HepG2 (cell line): ENCODE data around the gene ZBTB25. TPM values are rescaled to one million over a fixed set of nuclear protein-coding genes. Genes with fewer than 3 reads are reported as not detected.
A peak's percentile ranks its signal among the peaks of the same experiment; 100 is the strongest.

ENCODE experiments used
- ARID2 ChIP-seq: sonication (generic); formaldehyde crosslinking; IDR thresholded peaks from 2 replicates; pipeline ENCODE4 v1.8.1; 2022; ENCODE audit warnings: mild to moderate bottlenecking, missing genetic modification reagents, borderline replicate concordance
- BRCA1 ChIP-seq: sonication (generic); formaldehyde crosslinking; IDR thresholded peaks from 2 replicates; pipeline ENCODE4 v1.4.0; 2020; ENCODE audit warnings: missing genetic modification reagents
- KLF15 ChIP-seq: sonication (generic); formaldehyde crosslinking; IDR thresholded peaks from 2 replicates; pipeline ENCODE4 v1.8.1; 2023; ENCODE audit warnings: borderline replicate concordance, mild to moderate bottlenecking, inconsistent platforms, missing genetic modification reagents, mixed read lengths
- MAZ ChIP-seq, 2 experiments: sonication (generic) in 1 of 2; formaldehyde crosslinking in 1 of 2; IDR thresholded peaks; 2 replicates each; pipeline versions ENCODE4 v1.5.0 to v1.6.1; 2012 to 2020; ENCODE audit warnings: low read depth in 2 of 2, mild to moderate bottlenecking in 2 of 2, borderline replicate concordance in 1 of 2, improper control_type of control experiment in 1 of 2, low read length in 1 of 2, missing genetic modification reagents in 1 of 2, moderate library complexity in 1 of 2
- MXD4 ChIP-seq: IDR thresholded peaks from 2 replicates; pipeline ENCODE4 v1.6.1; 2016; ENCODE audit warnings: mild to moderate bottlenecking, missing biosample characterization, missing genetic modification reagents
- NCOA1 ChIP-seq: sonication (generic); formaldehyde crosslinking; IDR thresholded peaks from 2 replicates; pipeline ENCODE4 v1.9.0; 2021; ENCODE audit warnings: missing genetic modification reagents
- POLR2A ChIP-seq, 2 experiments: IDR thresholded peaks; 2 replicates each; pipeline ENCODE4 v1.6.1; 2011; ENCODE audit warnings: low read depth in 2 of 2, low read length in 2 of 2, mild to moderate bottlenecking in 1 of 2, moderate library complexity in 1 of 2; ENCODE audit not compliant: insufficient read depth in 1 of 2
- SNAI1 ChIP-seq: sonication (generic); formaldehyde crosslinking; IDR thresholded peaks from 2 replicates; pipeline ENCODE4 v1.5.0; 2020; ENCODE audit warnings: mild to moderate bottlenecking, missing genetic modification reagents, borderline replicate concordance
- SP5 ChIP-seq: IDR thresholded peaks from 2 replicates; pipeline ENCODE4 v1.6.1; 2016; ENCODE audit warnings: low read depth, borderline replicate concordance
- ZBTB7B ChIP-seq: sonication (generic); formaldehyde crosslinking; IDR thresholded peaks from 2 replicates; pipeline ENCODE4 v1.4.0; 2020; ENCODE audit warnings: missing genetic modification reagents
- ZNF138 ChIP-seq: sonication (generic); formaldehyde crosslinking; IDR thresholded peaks from 2 replicates; pipeline ENCODE4 v1.5.0; 2020; ENCODE audit warnings: mild to moderate bottlenecking, low read depth, missing genetic modification reagents
- ZNF543 ChIP-seq: sonication (generic); formaldehyde crosslinking; IDR thresholded peaks from 2 replicates; pipeline ENCODE4 v1.4.0; 2020; ENCODE audit warnings: mild to moderate bottlenecking, missing genetic modification reagents
- ZNF7 ChIP-seq: IDR thresholded peaks from 2 replicates; pipeline ENCODE4 v1.6.1; 2016; ENCODE audit warnings: missing biosample characterization, missing genetic modification reagents
- ZNF816 ChIP-seq: sonication (generic); formaldehyde crosslinking; IDR thresholded peaks from 2 replicates; pipeline ENCODE4 v1.8.0; 2022; ENCODE audit warnings: missing genetic modification reagents, mild to moderate bottlenecking, borderline replicate concordance
- polyA plus RNA-seq, 8 experiments: library from polyadenylated mRNA; depleted of rRNA in 3 of 8; stranded (reverse) in 7 of 8; unstranded in 1 of 8; fragments of >200 nt; fragmentation: Illumina TruSeq in 4 of 8; extraction: Trizol in 4 of 8; gene quantifications; 2 replicates each; pipeline versions ENCODE4 v1.2.1 to v1.2.3, GENCODE V29; 2011 to 2016; ENCODE audit warnings: low read depth in 4 of 8, missing spikeins in 1 of 8, mixed read lengths in 1 of 8; ENCODE audit not compliant: insufficient read depth in 1 of 8
- total RNA-seq, 5 experiments: library from RNA; depleted of rRNA; stranded (reverse); fragments of >200 nt; fragmentation: Illumina TruSeq; extraction: Trizol; gene quantifications; 2 replicates each; pipeline ENCODE4 v1.2.3, GENCODE V29; 2016; ENCODE audit warnings: low read depth in 1 of 5
- TF ChIP-seq, protein P1 (sequence below): sonication (generic); formaldehyde crosslinking; IDR thresholded peaks from 2 replicates; pipeline ENCODE4 v1.4.0; 2020; ENCODE audit warnings: missing genetic modification reagents
- TF ChIP-seq, protein P2 (sequence below): IDR thresholded peaks from 2 replicates; pipeline ENCODE4 v1.6.1; 2016
- TF ChIP-seq, protein P3 (sequence below): IDR thresholded peaks from 2 replicates; pipeline ENCODE4 v1.6.1; 2016; ENCODE audit warnings: mild to moderate bottlenecking
- TF ChIP-seq, protein P4 (sequence below): sonication (generic); formaldehyde crosslinking; IDR thresholded peaks from 2 replicates; pipeline ENCODE4 v1.4.0; 2020; ENCODE audit warnings: low read depth, mild to moderate bottlenecking, missing genetic modification reagents
- TF ChIP-seq, protein P5 (sequence below): sonication (generic); formaldehyde crosslinking; IDR thresholded peaks from 2 replicates; pipeline ENCODE4 v1.4.0; 2020; ENCODE audit warnings: mild to moderate bottlenecking, missing genetic modification reagents

ZBTB25 gene
- total and polyA plus RNA-seq, 2 of the 13 experiments (the other 11 are each of a cell fraction or from before 2014, with no cell fraction given) = 3.5 to 7.6 TPM

DNA sequence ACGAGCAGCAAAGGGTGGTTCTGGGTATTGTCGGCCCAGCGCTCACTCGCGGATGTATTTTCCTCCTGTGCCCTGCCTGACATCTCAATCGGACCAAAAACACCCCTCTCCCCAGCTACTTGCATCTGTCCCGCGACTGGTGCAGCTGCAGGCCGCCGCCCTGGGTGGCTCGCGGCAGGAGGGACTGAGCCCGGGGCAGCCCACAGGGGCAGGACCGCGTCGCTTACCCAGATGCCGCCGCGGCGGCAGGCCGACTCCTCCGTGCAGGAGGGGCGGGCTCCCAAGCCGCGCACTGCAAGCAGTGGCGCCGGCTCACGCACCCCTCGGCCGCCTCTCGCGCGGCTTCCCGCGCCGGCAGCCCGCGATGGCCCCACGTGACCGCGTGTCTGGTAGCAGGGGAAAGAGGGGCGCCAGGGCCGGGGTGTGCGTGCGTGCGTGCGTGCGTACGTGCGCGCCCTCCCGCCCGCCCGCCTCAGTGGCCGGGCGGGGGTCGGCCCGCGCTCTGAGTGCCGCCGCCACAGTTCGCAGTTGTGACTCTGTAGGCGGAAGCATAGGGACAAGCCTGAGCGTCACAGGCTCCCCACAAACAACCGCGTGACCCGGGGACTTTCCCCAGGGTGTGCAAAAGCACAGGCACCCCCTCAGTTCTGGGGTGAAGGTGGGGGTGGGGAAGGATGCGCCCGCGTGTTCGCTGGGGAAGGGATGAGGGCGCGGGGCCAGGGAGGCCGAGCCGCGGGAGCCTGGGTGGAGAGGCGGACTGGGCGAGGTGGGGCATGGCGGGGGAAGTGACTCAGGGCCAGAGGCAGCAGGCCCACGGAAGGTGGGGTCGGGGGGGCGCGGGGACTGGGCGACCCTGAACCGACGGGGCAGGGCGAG, at the start of gene ZBTB25 (continued):
- TF ChIP-seq, protein P1, sequence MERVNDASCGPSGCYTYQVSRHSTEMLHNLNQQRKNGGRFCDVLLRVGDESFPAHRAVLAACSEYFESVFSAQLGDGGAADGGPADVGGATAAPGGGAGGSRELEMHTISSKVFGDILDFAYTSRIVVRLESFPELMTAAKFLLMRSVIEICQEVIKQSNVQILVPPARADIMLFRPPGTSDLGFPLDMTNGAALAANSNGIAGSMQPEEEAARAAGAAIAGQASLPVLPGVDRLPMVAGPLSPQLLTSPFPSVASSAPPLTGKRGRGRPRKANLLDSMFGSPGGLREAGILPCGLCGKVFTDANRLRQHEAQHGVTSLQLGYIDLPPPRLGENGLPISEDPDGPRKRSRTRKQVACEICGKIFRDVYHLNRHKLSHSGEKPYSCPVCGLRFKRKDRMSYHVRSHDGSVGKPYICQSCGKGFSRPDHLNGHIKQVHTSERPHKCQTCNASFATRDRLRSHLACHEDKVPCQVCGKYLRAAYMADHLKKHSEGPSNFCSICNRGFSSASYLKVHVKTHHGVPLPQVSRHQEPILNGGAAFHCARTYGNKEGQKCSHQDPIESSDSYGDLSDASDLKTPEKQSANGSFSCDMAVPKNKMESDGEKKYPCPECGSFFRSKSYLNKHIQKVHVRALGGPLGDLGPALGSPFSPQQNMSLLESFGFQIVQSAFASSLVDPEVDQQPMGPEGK (CRISPR knock-in tag) = no peak
- TF ChIP-seq, protein P2, sequence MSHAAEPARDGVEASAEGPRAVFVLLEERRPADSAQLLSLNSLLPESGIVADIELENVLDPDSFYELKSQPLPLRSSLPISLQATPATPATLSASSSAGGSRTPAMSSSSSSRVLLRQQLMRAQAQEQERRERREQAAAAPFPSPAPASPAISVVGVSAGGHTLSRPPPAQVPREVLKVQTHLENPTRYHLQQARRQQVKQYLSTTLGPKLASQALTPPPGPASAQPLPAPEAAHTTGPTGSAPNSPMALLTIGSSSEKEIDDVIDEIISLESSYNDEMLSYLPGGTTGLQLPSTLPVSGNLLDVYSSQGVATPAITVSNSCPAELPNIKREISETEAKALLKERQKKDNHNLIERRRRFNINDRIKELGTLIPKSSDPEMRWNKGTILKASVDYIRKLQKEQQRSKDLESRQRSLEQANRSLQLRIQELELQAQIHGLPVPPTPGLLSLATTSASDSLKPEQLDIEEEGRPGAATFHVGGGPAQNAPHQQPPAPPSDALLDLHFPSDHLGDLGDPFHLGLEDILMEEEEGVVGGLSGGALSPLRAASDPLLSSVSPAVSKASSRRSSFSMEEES = peak; percentile 65
- TF ChIP-seq ARID2 (CRISPR knock-in tag) = no peak
- TF ChIP-seq, protein P3, sequence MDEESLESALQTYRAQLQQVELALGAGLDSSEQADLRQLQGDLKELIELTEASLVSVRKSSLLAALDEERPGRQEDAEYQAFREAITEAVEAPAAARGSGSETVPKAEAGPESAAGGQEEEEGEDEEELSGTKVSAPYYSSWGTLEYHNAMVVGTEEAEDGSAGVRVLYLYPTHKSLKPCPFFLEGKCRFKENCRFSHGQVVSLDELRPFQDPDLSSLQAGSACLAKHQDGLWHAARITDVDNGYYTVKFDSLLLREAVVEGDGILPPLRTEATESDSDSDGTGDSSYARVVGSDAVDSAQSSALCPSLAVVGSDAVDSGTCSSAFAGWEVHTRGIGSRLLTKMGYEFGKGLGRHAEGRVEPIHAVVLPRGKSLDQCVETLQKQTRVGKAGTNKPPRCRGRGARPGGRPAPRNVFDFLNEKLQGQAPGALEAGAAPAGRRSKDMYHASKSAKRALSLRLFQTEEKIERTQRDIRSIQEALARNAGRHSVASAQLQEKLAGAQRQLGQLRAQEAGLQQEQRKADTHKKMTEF (CRISPR knock-in tag) = peak; percentile 29; the same call in 1 of the 2 replicates
- TF ChIP-seq ZNF543 (CRISPR knock-in tag) = no peak; the same call in 1 of the 2 replicates
- TF ChIP-seq ZNF138 = 0 out of 2 replicates have a peak, but pooled peaks have one; percentile 19
- TF ChIP-seq SNAI1 (CRISPR knock-in tag) = no peak
- TF ChIP-seq POLR2A (IDR thresholded peaks at IDR 0.05; ENCODE audit: insufficient read depth in 1 of 2, low read depth in 2 of 2, low read length in 2 of 2) = peak in 1 of 2 experiments; percentile 83
- TF ChIP-seq BRCA1 (CRISPR knock-in tag) = peak; percentile 21; the same call in 1 of the 2 replicates
- TF ChIP-seq SP5 (CRISPR knock-in tag) = no peak
- TF ChIP-seq, protein P4, sequence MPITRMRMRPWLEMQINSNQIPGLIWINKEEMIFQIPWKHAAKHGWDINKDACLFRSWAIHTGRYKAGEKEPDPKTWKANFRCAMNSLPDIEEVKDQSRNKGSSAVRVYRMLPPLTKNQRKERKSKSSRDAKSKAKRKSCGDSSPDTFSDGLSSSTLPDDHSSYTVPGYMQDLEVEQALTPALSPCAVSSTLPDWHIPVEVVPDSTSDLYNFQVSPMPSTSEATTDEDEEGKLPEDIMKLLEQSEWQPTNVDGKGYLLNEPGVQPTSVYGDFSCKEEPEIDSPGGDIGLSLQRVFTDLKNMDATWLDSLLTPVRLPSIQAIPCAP = no peak
- TF ChIP-seq, protein P5, sequence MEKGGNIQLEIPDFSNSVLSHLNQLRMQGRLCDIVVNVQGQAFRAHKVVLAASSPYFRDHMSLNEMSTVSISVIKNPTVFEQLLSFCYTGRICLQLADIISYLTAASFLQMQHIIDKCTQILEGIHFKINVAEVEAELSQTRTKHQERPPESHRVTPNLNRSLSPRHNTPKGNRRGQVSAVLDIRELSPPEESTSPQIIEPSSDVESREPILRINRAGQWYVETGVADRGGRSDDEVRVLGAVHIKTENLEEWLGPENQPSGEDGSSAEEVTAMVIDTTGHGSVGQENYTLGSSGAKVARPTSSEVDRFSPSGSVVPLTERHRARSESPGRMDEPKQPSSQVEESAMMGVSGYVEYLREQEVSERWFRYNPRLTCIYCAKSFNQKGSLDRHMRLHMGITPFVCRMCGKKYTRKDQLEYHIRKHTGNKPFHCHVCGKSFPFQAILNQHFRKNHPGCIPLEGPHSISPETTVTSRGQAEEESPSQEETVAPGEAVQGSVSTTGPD (CRISPR knock-in tag) = no peak
- TF ChIP-seq MXD4 (CRISPR knock-in tag) = no peak
- 0 out of 2 replicates have a peak, but pooled peaks have one; percentile 6 for TF ChIP-seq KLF15
- no peak; the same call in 1 of the 2 replicates for TF ChIP-seq ZBTB7B
- peak; percentile 78 for TF ChIP-seq NCOA1 (CRISPR knock-in tag)
- peak; percentile 84; the same call in 1 of the 2 replicates for TF ChIP-seq ZNF816 (CRISPR knock-in tag)
- no peak for TF ChIP-seq ZNF7 (CRISPR knock-in tag)
- peak; percentile 73; the same call in 1 of the 2 replicates for TF ChIP-seq MAZ (IDR thresholded peaks at IDR 0.05; ENCODE audit: borderline replicate concordance, low read depth, low read length)
- peak; percentile 85 for TF ChIP-seq MAZ (CRISPR knock-in tag; IDR thresholded peaks at IDR 0.05; ENCODE audit: low read depth)
